ENCODE results near the gene TMEM238L. TPM values are rescaled to one million over a fixed set of nuclear protein-coding genes. Genes with fewer than 3 reads are reported as not detected.

The TMEM238L gene
- total RNA-seq, 4 donors from 2014 or later: 0.22 TPM; not detected in 3

DNA sequence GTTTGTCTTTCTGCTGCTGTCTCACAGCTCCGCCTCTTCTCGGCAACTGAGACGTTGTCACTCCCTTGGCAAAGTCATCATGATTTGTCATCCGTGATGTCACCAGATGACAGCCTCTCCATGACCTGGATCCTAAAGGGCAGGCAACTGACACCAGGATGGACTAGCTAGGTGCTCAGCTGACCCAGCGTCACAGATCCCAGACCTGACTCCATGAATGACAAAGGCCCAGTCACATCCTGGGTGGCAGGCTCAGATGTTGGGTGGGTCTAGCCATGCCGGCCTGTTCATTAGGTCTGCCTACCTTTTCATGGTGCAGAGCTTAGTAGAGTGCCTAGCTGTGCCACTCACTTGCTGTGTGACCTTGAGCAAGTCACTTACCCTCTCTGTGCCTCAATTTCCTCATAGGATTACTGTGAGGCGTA is 3.8 kb upstream of the TMEM238L start:
- Histone ChIP-seq H3K36me3 (no peaks in the 10 kb centered on the region), H3K9me3 (no peaks in the 10 kb centered on the region), H3K27me3 (no peaks in the 10 kb centered on the region), H3K4me1 (no peaks in the 10 kb centered on the region), H3K27ac (no peak overlapping the region), H3K4me3 (no peak overlapping the region)
- no peak for ATAC-seq
- TF ChIP-seq, protein P1, sequence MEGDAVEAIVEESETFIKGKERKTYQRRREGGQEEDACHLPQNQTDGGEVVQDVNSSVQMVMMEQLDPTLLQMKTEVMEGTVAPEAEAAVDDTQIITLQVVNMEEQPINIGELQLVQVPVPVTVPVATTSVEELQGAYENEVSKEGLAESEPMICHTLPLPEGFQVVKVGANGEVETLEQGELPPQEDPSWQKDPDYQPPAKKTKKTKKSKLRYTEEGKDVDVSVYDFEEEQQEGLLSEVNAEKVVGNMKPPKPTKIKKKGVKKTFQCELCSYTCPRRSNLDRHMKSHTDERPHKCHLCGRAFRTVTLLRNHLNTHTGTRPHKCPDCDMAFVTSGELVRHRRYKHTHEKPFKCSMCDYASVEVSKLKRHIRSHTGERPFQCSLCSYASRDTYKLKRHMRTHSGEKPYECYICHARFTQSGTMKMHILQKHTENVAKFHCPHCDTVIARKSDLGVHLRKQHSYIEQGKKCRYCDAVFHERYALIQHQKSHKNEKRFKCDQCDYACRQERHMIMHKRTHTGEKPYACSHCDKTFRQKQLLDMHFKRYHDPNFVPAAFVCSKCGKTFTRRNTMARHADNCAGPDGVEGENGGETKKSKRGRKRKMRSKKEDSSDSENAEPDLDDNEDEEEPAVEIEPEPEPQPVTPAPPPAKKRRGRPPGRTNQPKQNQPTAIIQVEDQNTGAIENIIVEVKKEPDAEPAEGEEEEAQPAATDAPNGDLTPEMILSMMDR (IDR thresholded peaks at IDR 0.05 in 4 of 5, conservative IDR thresholded peaks at IDR 0.05 in 1 of 5): no peak
- no peak for DNase-seq
- in situ Hi-C loops (cut with MboI; ENCODE audit: low sequenced_read_pairs in 4 of 4): no loop called here
- intact Hi-C loops (cut with DNase I; ENCODE audit: low total_unique reads): no loop called here

DNA sequence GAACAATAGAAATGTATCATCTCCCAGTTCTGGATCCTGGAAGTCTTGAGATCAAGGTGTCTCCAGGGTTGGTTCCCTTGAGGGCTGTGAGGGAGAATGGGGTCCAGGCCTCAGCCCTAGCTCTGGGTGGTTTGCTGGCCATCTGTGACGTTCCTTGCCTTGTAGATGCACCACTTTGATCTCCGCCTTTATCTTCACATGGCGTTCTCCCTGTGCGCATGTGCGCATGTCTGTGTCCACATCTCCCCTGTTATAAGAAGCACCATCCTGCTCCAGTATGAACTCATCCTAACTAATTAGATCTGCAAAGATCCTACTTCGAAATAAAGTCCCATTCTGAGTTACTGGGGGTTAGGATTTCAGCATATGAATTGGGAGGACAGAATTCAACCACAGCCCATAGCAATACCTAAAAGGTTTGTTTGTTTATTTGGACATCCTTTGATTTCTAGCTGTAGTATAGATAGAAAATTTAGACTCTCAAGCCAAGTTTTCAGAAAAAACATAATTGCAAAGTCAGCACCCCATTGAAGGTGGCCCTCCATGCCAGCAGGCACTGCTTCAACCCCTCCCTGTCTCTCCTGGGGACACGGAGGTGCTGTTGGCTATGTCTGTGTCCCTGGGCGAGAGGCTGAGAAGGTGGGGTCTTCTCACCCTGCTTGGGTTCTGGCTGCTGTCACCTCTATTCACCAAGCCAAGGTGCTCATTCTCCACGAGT is 2.8 kb upstream of the TMEM238L start:
- intact Hi-C loops (cut with DNase I; ENCODE audit: low total_unique reads) (no loop called here), in situ Hi-C loops (cut with MboI; ENCODE audit: low sequenced_read_pairs in 4 of 4) (no loop called here)
- ATAC-seq: no peak
- Histone ChIP-seq H3K9me3 (no peaks in the 10 kb centered on the region), H3K4me3 (no peak overlapping the region), H3K27me3 (no peaks in the 10 kb centered on the region), H3K27ac (no peak overlapping the region), H3K36me3 (no peaks in the 10 kb centered on the region), H3K4me1 (no peaks in the 10 kb centered on the region)
- TF ChIP-seq POLR2A (IDR thresholded peaks at IDR 0.05): no peak
- TF ChIP-seq, protein P1 (IDR thresholded peaks at IDR 0.05 in 4 of 5, conservative IDR thresholded peaks at IDR 0.05 in 1 of 5): no peak
- no peak for DNase-seq

DNA sequence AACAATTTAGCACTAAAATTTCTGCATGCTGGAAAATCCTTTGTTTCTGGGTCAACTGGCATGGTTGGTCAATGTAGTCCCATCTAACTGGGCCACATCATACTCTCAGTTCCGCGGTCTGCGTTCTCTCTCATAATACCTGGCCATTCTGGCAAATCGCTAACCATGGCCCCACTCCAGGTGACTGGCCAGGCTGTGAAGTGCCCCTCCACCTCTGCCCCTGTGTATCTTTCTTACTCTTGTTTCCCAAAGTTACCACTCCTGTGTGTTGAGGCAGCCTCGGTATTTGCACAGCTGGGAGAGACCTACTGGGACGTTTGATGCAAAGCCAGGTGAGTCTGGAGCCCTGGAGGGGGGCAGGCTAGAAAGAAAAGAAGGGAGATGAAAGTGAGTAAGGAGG is 2.0 kb upstream of the TMEM238L start:
- Histone ChIP-seq H3K27me3 (no peaks in the 10 kb centered on the region), H3K27ac (no peak overlapping the region), H3K9me3 (no peaks in the 10 kb centered on the region), H3K4me1 (no peaks in the 10 kb centered on the region), H3K4me3 (no peak overlapping the region), H3K36me3 (no peaks in the 10 kb centered on the region)
- TF ChIP-seq POLR2A (IDR thresholded peaks at IDR 0.05): no peak
- TF ChIP-seq, protein P1 (IDR thresholded peaks at IDR 0.05 in 4 of 5, conservative IDR thresholded peaks at IDR 0.05 in 1 of 5): no peak
- in situ Hi-C loops (cut with MboI; ENCODE audit: low sequenced_read_pairs in 4 of 4) (no loop called here), intact Hi-C loops (cut with DNase I; ENCODE audit: low total_unique reads) (no loop called here)
- ATAC-seq (no peak), DNase-seq (no peak)

GRCh38 chr17:10804546-10804945 is 647 bp upstream of the TMEM238L start:
- Histone ChIP-seq H3K9me3 (no peaks in the 10 kb centered on the region), H3K4me3 (no peak overlapping the region), H3K27ac (no peak overlapping the region), H3K36me3 (no peaks in the 10 kb centered on the region), H3K4me1 (no peaks in the 10 kb centered on the region), H3K27me3 (no peaks in the 10 kb centered on the region)
- no peak for DNase-seq
- intact Hi-C loops (cut with DNase I; ENCODE audit: low total_unique reads) (no loop called here), in situ Hi-C loops (cut with MboI; ENCODE audit: low sequenced_read_pairs in 4 of 4) (no loop called here)
- no peak for ATAC-seq
- TF ChIP-seq, protein P1 (IDR thresholded peaks at IDR 0.05 in 4 of 5, conservative IDR thresholded peaks at IDR 0.05 in 1 of 5): no peak
- TF ChIP-seq POLR2A (IDR thresholded peaks at IDR 0.05): no peak

- Histone ChIP-seq H3K4me1 (peaks cover 0 to under 1% of the 10 kb centered on the region in 2 donors), H3K36me3 (no peaks in the 10 kb centered on the region), H3K4me3 (no peak overlapping the region), H3K9me3 (no peaks in the 10 kb centered on the region), H3K27me3 (no peaks in the 10 kb centered on the region), H3K27ac (no peak overlapping the region)
- in situ Hi-C loops (cut with MboI; ENCODE audit: low sequenced_read_pairs in 4 of 4): no loop called here
- TF ChIP-seq POLR2A (IDR thresholded peaks at IDR 0.05): no peak
- TF ChIP-seq, protein P1 (IDR thresholded peaks at IDR 0.05 in 4 of 5, conservative IDR thresholded peaks at IDR 0.05 in 1 of 5): no peak
- ATAC-seq (no peak), DNase-seq (no peak)
- intact Hi-C loops (cut with DNase I; ENCODE audit: low total_unique reads): no loop called here
Measured at GRCh38 chr17:10803350-10803749, 549 bp downstream of the TMEM238L start.

Data from gastrocnemius medialis (tissue), 4 donors.